Epithelial cell of proximal tubule (primary cell): ENCODE data around the gene PRPF40B. TPM values are rescaled to one million over a fixed set of nuclear protein-coding genes. Genes with fewer than 3 reads are reported as not detected.
A peak's percentile ranks its signal among the peaks of the same experiment; 100 is the strongest.

ENCODE experiments used
- DNase-seq: peaks from one replicate; pipeline ENCODE4 v3.0.0-alpha.2; 2011; ENCODE audit warnings: low read depth
- H3K4me3 ChIP-seq: 2 replicates; pipeline ENCODE4 v1.5.1; 2011; ENCODE audit warnings: low read depth, mild to moderate bottlenecking, low read length
- CTCF ChIP-seq: conservative IDR thresholded peaks from 2 replicates; pipeline ENCODE4 v1.5.1; 2012; ENCODE audit warnings: low read depth, mild to moderate bottlenecking, low read length
- total RNA-seq: library from RNA; depleted of rRNA; stranded (reverse); fragments of >200 nt; gene quantifications from 2 replicates; pipeline ENCODE4 v1.2.3, GENCODE V29; 2015

The PRPF40B gene
- total RNA-seq, 1 donor from 2014 or later, result 10.6 TPM

- DNase-seq, result no peak
- peak overlapping the region; percentile 64 for H3K4me3 ChIP-seq
- no peak for TF ChIP-seq CTCF
Observed at GRCh38 chr12:49622501-49623141, 740 bp upstream of the PRPF40B start.

DNA sequence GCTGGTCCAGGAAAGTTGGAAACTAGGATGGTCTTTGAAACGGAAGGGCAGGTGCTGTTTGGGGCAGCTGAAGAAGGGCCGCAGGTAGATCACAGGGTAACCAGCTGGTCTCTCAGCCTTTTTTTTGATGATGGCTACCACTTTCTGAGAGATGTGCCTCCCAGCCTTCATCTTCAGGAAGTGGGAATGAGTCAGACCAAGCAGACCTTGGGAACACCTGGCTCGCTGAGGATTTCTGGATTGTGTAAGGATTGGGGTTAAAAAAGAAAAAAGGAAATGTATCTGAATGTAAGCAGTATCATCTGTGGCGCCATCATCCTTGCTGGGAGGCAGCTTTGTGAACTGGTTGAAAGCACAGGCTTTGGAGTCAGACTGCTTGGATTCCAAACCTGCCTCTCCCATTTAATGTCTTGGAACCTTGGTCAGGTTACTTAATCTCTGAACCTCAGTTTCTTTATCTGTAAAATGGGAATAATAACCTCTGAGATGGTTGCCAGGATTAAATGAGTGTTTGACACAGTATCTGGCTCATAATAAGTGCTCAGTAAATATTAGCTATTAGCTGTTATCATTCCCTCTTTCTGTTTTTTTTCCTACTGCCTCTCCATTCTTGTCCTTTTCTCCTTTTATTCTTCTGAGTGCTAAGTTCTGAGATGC, 1.7 kb downstream of the PRPF40B start:
- no peak overlapping the region for H3K4me3 ChIP-seq
- no peak for TF ChIP-seq CTCF
- peak; percentile 39 for DNase-seq

GRCh38 chr12:49626169-49626835, 2.9 kb downstream of the PRPF40B start:
- TF ChIP-seq CTCF, result peak; percentile 31
- peak; percentile 20 for DNase-seq
- no peak overlapping the region for H3K4me3 ChIP-seq

DNA sequence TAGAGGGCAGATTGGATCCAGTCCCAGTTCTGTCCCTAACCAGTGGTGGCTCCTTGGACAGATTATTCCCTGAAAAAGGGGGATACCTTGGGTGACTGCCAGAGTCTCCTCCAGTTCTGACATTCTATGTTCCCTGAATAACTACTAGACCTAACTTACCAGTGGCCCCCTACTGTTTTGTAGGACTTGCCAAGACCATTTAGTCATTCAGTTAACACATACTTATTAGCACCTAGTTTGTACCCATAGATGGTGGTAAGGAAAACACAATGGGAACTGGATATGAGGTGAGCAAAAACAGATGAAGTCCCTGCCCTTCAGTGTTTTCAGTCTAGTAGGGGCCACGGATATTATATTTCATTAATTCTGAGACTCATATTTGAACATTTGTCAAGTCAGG, 3.5 kb downstream of the PRPF40B start:
- no peak for DNase-seq
- H3K4me3 ChIP-seq, result no peak overlapping the region
- TF ChIP-seq CTCF, result no peak

GRCh38 chr12:49627752-49628360, 4.5 kb downstream of the PRPF40B start:
- peak; percentile 20 for DNase-seq

More at GRCh38 chr12:49627752-49628360, 4.5 kb downstream of the PRPF40B start:
- H3K4me3 ChIP-seq, result no peak overlapping the region
- TF ChIP-seq CTCF, result no peak
